Esophagus muscularis mucosa (tissue), 4 donors: ENCODE data around the gene ANKRD29. TPM values are rescaled to one million over a fixed set of nuclear protein-coding genes. Genes with fewer than 3 reads are reported as not detected.

Experiments used
- DNase-seq: peaks from one replicate; pipeline ENCODE4 v3.0.0-alpha.2; 2017; ENCODE audit errors: extremely low spot score
- H3K27ac ChIP-seq, 4 donors: fragments of 200-600 bp; sonication (generic); replicated peaks in 1 of 4; 1 replicate in 3 of 4; 2 replicates in 1 of 4; pipeline ENCODE4 v1.5.1; 2016 to 2019; ENCODE audit warnings: mild to moderate bottlenecking in 1 of 4
- H3K27me3 ChIP-seq, 4 donors: fragments of 200-600 bp; sonication (generic); one replicate each; pipeline versions ENCODE4 v1.5.1 to v1.6.0; 2016 to 2019
- H3K36me3 ChIP-seq, 4 donors: fragments of 200-600 bp; sonication (generic); one replicate each; pipeline ENCODE4 v1.5.1; 2016 to 2019
- H3K4me1 ChIP-seq, 4 donors: fragments of 200-600 bp; sonication (generic); one replicate each; pipeline ENCODE4 v1.5.1; 2016 to 2019
- H3K4me3 ChIP-seq, 4 donors: fragments of 200-600 bp; sonication (generic); 1 replicate in 2 of 4; 2 replicates in 2 of 4; pipeline ENCODE4 v1.5.1; 2016 to 2019; ENCODE audit warnings: mild to moderate bottlenecking in 4 of 4, moderate library complexity in 1 of 4
- H3K9me3 ChIP-seq, 4 donors: fragments of 200-600 bp; sonication (generic); 1 replicate in 3 of 4; 2 replicates in 1 of 4; pipeline ENCODE4 v1.5.1; 2016 to 2019
- CTCF ChIP-seq, 3 experiments: fragments of 200-600 bp in 2 of 3; fragments of 450-650 bp in 1 of 3; sonication (generic) in 2 of 3; IDR thresholded peaks; one replicate each; pipeline ENCODE4 v1.5.1; 2017 to 2019; ENCODE audit warnings: antibody characterized with exemption in 3 of 3, mild to moderate bottlenecking in 2 of 3, moderate library complexity in 1 of 3
- EP300 ChIP-seq: sonication (generic); formaldehyde crosslinking; IDR thresholded peaks from one replicate; pipeline ENCODE4 v1.6.1; 2017; ENCODE audit warnings: antibody characterized with exemption
- POLR2A ChIP-seq: fragments of 450-650 bp; IDR thresholded peaks from one replicate; pipeline ENCODE4 v1.6.1; 2017; ENCODE audit warnings: antibody characterized with exemption, moderate library complexity, mild to moderate bottlenecking, low read depth
- POLR2AphosphoS5 ChIP-seq, 2 donors: sonication (generic); formaldehyde crosslinking; IDR thresholded peaks; one replicate each; pipeline ENCODE4 v1.6.1; 2017; ENCODE audit warnings: antibody characterized with exemption in 2 of 2
- WGBS: methylation state at CpG from one replicate; pipeline ENCODE4 v1.1.5; 2018; 5-methylcytosine and 5-hydroxymethylcytosine counted together
- intact Hi-C: fragments of 100-400 bp; cut with DNase I; formaldehyde crosslinking; loops from one replicate; pipeline ENCODE4 v1.15.1; 2023
- total RNA-seq, 4 donors: library from RNA; depleted of rRNA; stranded (reverse); fragments of >200 nt; gene quantifications; one replicate each; pipeline versions ENCODE4 v1.1.0 to v1.2.1, GENCODE V29; 2016

The ANKRD29 gene
- total RNA-seq, 4 donors from 2014 or later, result 7.8 to 14.4 (median 10.9) TPM

GRCh38 chr18:23646282-23646681 lies 16.4 kb downstream of the ANKRD29 start:
- no peak for TF ChIP-seq EP300
- TF ChIP-seq CTCF (IDR thresholded peaks at IDR 0.05), result no peak
- TF ChIP-seq POLR2AphosphoS5 (IDR thresholded peaks at IDR 0.05), result no peak
- no peak for TF ChIP-seq POLR2A
- intact Hi-C loops, result no loop called here

GRCh38 chr18:23645568-23646175 lies 17.0 kb downstream of the ANKRD29 start:
- TF ChIP-seq CTCF (IDR thresholded peaks at IDR 0.05), result no peak
- no peak overlapping the region for H3K27ac ChIP-seq
- peaks cover 0 to 6% (median 0%) of the 10 kb centered on the region in 4 donors for H3K36me3 ChIP-seq
- no peak for DNase-seq
- no peaks in the 10 kb centered on the region for H3K9me3 ChIP-seq
- peaks cover 0 to 25% (median 11%) of the 10 kb centered on the region in 4 donors for H3K4me1 ChIP-seq
- intact Hi-C loops, result no loop called here
- no peaks in the 10 kb centered on the region for H3K27me3 ChIP-seq
- no peak overlapping the region for H3K4me3 ChIP-seq
- WGBS, result 97% methylated on average over 4 of the region's 4 CpGs

More at GRCh38 chr18:23646282-23646681, 16.4 kb downstream of the ANKRD29 start:
- no peak overlapping the region for H3K27ac ChIP-seq
- no peaks in the 10 kb centered on the region for H3K9me3 ChIP-seq
- H3K27me3 ChIP-seq, result no peaks in the 10 kb centered on the region
- WGBS, result 95% methylated on average over 2 of the region's 2 CpGs
- H3K4me1 ChIP-seq, result peaks cover 0 to 28% (median 11%) of the 10 kb centered on the region in 4 donors
- no peak overlapping the region for H3K4me3 ChIP-seq
- H3K36me3 ChIP-seq, result peaks cover 0 to 6% (median 0%) of the 10 kb centered on the region in 4 donors
- DNase-seq, result no peak

GRCh38 chr18:23643815-23644490 lies 18.8 kb downstream of the ANKRD29 start:
- H3K36me3 ChIP-seq, result peaks cover 0 to 6% (median 0%) of the 10 kb centered on the region in 4 donors
- no peak overlapping the region for H3K27ac ChIP-seq
- H3K9me3 ChIP-seq, result no peaks in the 10 kb centered on the region
- intact Hi-C loops, result no loop called here
- DNase-seq, result no peak
- H3K27me3 ChIP-seq, result no peaks in the 10 kb centered on the region
- 69% methylated on average over 2 of the region's 2 CpGs for WGBS
- H3K4me1 ChIP-seq, result peaks cover 0 to 14% (median 6%) of the 10 kb centered on the region in 4 donors
- TF ChIP-seq POLR2AphosphoS5 (IDR thresholded peaks at IDR 0.05) (no peak), POLR2A (no peak), CTCF (IDR thresholded peaks at IDR 0.05) (no peak), EP300 (no peak)
- H3K4me3 ChIP-seq, result no peak overlapping the region

DNA sequence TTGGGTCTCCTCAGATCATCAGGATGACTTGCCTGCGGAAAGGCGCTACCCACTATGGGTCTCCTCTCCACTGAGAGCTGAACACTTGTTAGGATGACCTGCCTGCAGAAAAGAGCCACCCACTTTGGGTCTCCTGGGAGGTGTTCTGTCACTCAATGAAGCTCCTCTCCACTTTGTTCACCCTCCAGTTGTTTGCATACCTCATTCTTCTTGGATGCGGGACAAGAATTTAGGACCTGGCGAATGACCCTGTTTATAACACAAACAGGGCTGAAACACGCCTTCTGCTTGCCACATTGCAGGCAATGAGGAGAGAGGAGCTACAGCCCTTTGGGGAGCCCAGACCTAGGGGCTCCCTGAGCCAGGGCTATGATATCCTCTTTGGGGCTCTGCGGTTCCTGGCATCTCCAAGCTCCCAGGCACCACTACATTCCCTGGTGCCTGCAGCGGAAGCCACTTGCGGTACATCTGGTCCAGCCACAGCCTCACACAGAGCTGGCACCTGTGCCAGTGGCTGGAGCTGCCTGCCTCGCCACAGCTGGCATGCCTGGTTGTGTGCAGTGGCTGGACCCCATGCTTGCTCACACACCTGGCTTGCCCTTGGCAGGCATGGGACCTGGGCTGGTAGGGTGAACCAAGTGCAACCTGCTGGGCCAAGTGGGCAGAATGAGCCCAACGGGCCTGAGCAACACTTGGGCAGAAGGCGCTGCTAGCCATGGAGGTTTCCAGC lies 20.6 kb downstream of the ANKRD29 start:
- 93% methylated on average over 7 of the region's 11 CpGs for WGBS
- Histone ChIP-seq H3K36me3 (no peaks in the 10 kb centered on the region), H3K4me1 (peaks cover 0 to 6% (median 0%) of the 10 kb centered on the region in 4 donors), H3K9me3 (no peaks in the 10 kb centered on the region), H3K4me3 (no peak overlapping the region), H3K27me3 (no peaks in the 10 kb centered on the region), H3K27ac (no peak overlapping the region)
- DNase-seq, result no peak
- TF ChIP-seq POLR2AphosphoS5 (IDR thresholded peaks at IDR 0.05), result no peak
- TF ChIP-seq EP300, result no peak
- TF ChIP-seq CTCF (IDR thresholded peaks at IDR 0.05), result no peak
- no peak for TF ChIP-seq POLR2A
- intact Hi-C loops, result no loop called here
